Neural cell (in vitro differentiated cells): ENCODE data around the gene SAC3D1. TPM values are rescaled to one million over a fixed set of nuclear protein-coding genes. Genes with fewer than 3 reads are reported as not detected.

ENCODE experiments used
- H2AFZ ChIP-seq: fragments of 200-600, 300-800 bp; sonication (generic), shearing (Covaris generic); 2 replicates; pipeline ENCODE4 v1.6.0; 2014; ENCODE audit warnings: low read depth, mild to moderate bottlenecking, antibody characterized with exemption, low read length, moderate library complexity
- H3F3A ChIP-seq: fragments of 200-600 bp; shearing (Covaris generic); 2 replicates; pipeline ENCODE4 v1.6.1; 2016; ENCODE audit warnings: mild to moderate bottlenecking, moderate library complexity, mixed read lengths, antibody characterized with exemption, low read length; ENCODE audit not compliant: insufficient read depth, poor library complexity, severe bottlenecking
- H3K27ac ChIP-seq: fragments of 200-600, 300-800 bp; sonication (generic), shearing (Covaris generic); 2 replicates; pipeline ENCODE4 v1.5.1; 2014; ENCODE audit warnings: mild to moderate bottlenecking, low read length, moderate library complexity
- H3K27me3 ChIP-seq: fragments of 300-800, 200-600 bp; sonication (generic), shearing (Covaris generic); 2 replicates; pipeline ENCODE4 v1.6.0; 2014; ENCODE audit warnings: mild to moderate bottlenecking, low read depth, low read length, moderate library complexity; ENCODE audit not compliant: insufficient read depth
- H3K36me3 ChIP-seq: fragments of 300-800, 200-600 bp; sonication (generic), shearing (Covaris generic); 2 replicates; pipeline ENCODE4 v1.5.1; 2014; ENCODE audit warnings: mild to moderate bottlenecking, antibody characterized with exemption, low read length, moderate library complexity; ENCODE audit not compliant: insufficient read depth
- H3K4me2 ChIP-seq: fragments of 300-800, 200-600 bp; sonication (generic), shearing (Covaris generic); 2 replicates; pipeline ENCODE4 v1.6.0; 2014; ENCODE audit warnings: mild to moderate bottlenecking, low read length
- H3K4me3 ChIP-seq: fragments of 300-800, 200-600 bp; sonication (generic), shearing (Covaris generic); 2 replicates; pipeline ENCODE4 v1.5.1; 2014; ENCODE audit warnings: mild to moderate bottlenecking, low read length, moderate library complexity
- H3K79me2 ChIP-seq: fragments of 200-600 bp; shearing (Covaris generic); replicated peaks from 2 replicates; pipeline ENCODE4 v1.6.0; 2014; ENCODE audit warnings: mild to moderate bottlenecking, low read length, moderate library complexity; ENCODE audit not compliant: insufficient read depth
- H3K9ac ChIP-seq: fragments of 300-800, 200-600 bp; sonication (generic), shearing (Covaris generic); 2 replicates; pipeline ENCODE4 v1.6.1; 2016; ENCODE audit warnings: mild to moderate bottlenecking, low read length, mixed read lengths
- H3K9me2 ChIP-seq: fragments of 200-600 bp; shearing (Covaris generic); 2 replicates; pipeline ENCODE4 v1.6.1; 2016; ENCODE audit warnings: mild to moderate bottlenecking, low read length, mixed read lengths; ENCODE audit not compliant: insufficient read depth
- H3K9me3 ChIP-seq: fragments of 200-600, 300-800 bp; sonication (generic), shearing (Covaris generic); 2 replicates; pipeline ENCODE4 v1.6.1; 2016; ENCODE audit warnings: mild to moderate bottlenecking, mixed run types, low read length, moderate library complexity, mixed read lengths
- H4K20me1 ChIP-seq: fragments of 200-600 bp; shearing (Covaris generic); 2 replicates; pipeline ENCODE4 v1.6.1; 2016; ENCODE audit warnings: mild to moderate bottlenecking, mixed run types; ENCODE audit not compliant: insufficient read depth
- CTCF ChIP-seq: fragments of 450-650 bp; IDR thresholded peaks from 2 replicates; pipeline ENCODE4 v1.5.1; 2014; ENCODE audit warnings: antibody characterized with exemption, mild to moderate bottlenecking, moderate library complexity; ENCODE audit not compliant: poor library complexity, severe bottlenecking
- EP300 ChIP-seq: fragments of 450-650 bp; conservative IDR thresholded peaks from 2 replicates; pipeline ENCODE4 v1.6.1; 2014; ENCODE audit warnings: antibody characterized with exemption, mild to moderate bottlenecking, moderate library complexity; ENCODE audit not compliant: poor library complexity, severe bottlenecking
- EZH2 ChIP-seq: fragments of 200-600, 300-800 bp; shearing (Covaris generic), sonication (generic); IDR thresholded peaks from 2 replicates; pipeline ENCODE4 v1.6.1; 2014; ENCODE audit warnings: antibody characterized with exemption, low read length, borderline replicate concordance, mild to moderate bottlenecking; ENCODE audit not compliant: insufficient read depth, poor library complexity, severe bottlenecking
- MXI1 ChIP-seq: fragments of 450-650 bp; conservative IDR thresholded peaks from 2 replicates; pipeline ENCODE4 v1.6.1; 2014; ENCODE audit warnings: antibody characterized with exemption, mild to moderate bottlenecking; ENCODE audit not compliant: poor library complexity, severe bottlenecking
- POLR2AphosphoS5 ChIP-seq: IDR thresholded peaks from 2 replicates; pipeline ENCODE4 v1.6.1; 2012
- RAD21 ChIP-seq: fragments of 450-650 bp; conservative IDR thresholded peaks from 2 replicates; pipeline ENCODE4 v1.6.1; 2014; ENCODE audit warnings: antibody characterized with exemption, mild to moderate bottlenecking, moderate library complexity
- REST ChIP-seq: IDR thresholded peaks from 2 replicates; pipeline ENCODE4 v1.6.1; 2012; ENCODE audit warnings: borderline replicate concordance
- SMC3 ChIP-seq: fragments of 450-650 bp; conservative IDR thresholded peaks from 2 replicates; pipeline ENCODE4 v1.6.1; 2014; ENCODE audit warnings: antibody characterized with exemption, mild to moderate bottlenecking, moderate library complexity; ENCODE audit not compliant: poor library complexity
- TAF1 ChIP-seq: IDR thresholded peaks from 2 replicates; pipeline ENCODE4 v1.6.1; 2012; ENCODE audit warnings: low read depth
- polyA plus RNA-seq: library from polyadenylated mRNA; depleted of rRNA; stranded (reverse); fragments of >200 nt; gene quantifications from 2 replicates; pipeline ENCODE4 v1.2.3, GENCODE V29; 2014

The SAC3D1 gene
- polyA plus RNA-seq, 1 donor from 2014 or later, result 23.5 TPM

- no peaks in the 10 kb centered on the region for H3F3A ChIP-seq
- no peak overlapping the region for H3K27ac ChIP-seq
- no peaks in the 10 kb centered on the region for H3K36me3 ChIP-seq
- no peaks in the 10 kb centered on the region for H3K9me3 ChIP-seq
- H3K4me3 ChIP-seq, result no peak overlapping the region
- H3K9me2 ChIP-seq, result no peaks in the 10 kb centered on the region
- H2AFZ ChIP-seq, result no peak overlapping the region
- no peaks in the 10 kb centered on the region for H3K27me3 ChIP-seq
- H3K9ac ChIP-seq, result no peak overlapping the region
- no peak overlapping the region for H3K4me2 ChIP-seq
- no peaks in the 10 kb centered on the region for H3K79me2 ChIP-seq
- no peaks in the 10 kb centered on the region for H4K20me1 ChIP-seq
- TF ChIP-seq TAF1 (no peak), EZH2 (no peak), REST (no peak), MXI1 (no peak), EP300 (no peak), RAD21 (no peak), CTCF (no peak), POLR2AphosphoS5 (no peak), SMC3 (no peak)
These were observed 14.5 kb downstream of the SAC3D1 start for GRCh38 chr11:65055538-65055937.

GRCh38 chr11:65056999-65057398 lies 16.0 kb downstream of the SAC3D1 start:
- no peak overlapping the region for H3K27ac ChIP-seq
- H3K36me3 ChIP-seq, result no peaks in the 10 kb centered on the region
- no peaks in the 10 kb centered on the region for H3K79me2 ChIP-seq
- no peak overlapping the region for H2AFZ ChIP-seq
- H3K9ac ChIP-seq, result no peak overlapping the region
- H3K4me2 ChIP-seq, result no peak overlapping the region
- H3F3A ChIP-seq, result no peaks in the 10 kb centered on the region
- TF ChIP-seq EZH2, result no peak
- no peak for TF ChIP-seq EP300
- no peak for TF ChIP-seq REST
- TF ChIP-seq POLR2AphosphoS5, result no peak
- TF ChIP-seq SMC3, result no peak
- no peak for TF ChIP-seq TAF1
- H3K27me3 ChIP-seq, result no peaks in the 10 kb centered on the region
- H3K9me2 ChIP-seq, result no peaks in the 10 kb centered on the region
- H4K20me1 ChIP-seq, result no peaks in the 10 kb centered on the region
- H3K9me3 ChIP-seq, result no peaks in the 10 kb centered on the region
- H3K4me3 ChIP-seq, result no peak overlapping the region
